ENCODE results near the gene TSEN15.

The TSEN15 gene

GRCh38 chr1:184110272-184111204 is 59.0 kb downstream of the TSEN15 start:
- DNase-seq = no peak

GRCh38 chr1:184112176-184112948 is 60.8 kb downstream of the TSEN15 start:
- no peak for DNase-seq

- no peak for DNase-seq
These were observed 61.7 kb downstream of the TSEN15 start for GRCh38 chr1:184113251-184113650.

GRCh38 chr1:184114818-184115398 is 63.4 kb downstream of the TSEN15 start:
- no peak for DNase-seq

- no peak for DNase-seq
These were observed 64.8 kb downstream of the TSEN15 start for GRCh38 chr1:184116287-184116686.

- no peak for DNase-seq
These were observed 66.5 kb downstream of the TSEN15 start for GRCh38 chr1:184118046-184118445.
